Kidney capillary endothelial cell (primary cell): ENCODE data around the gene ANAPC15.

Experiments used
- DNase-seq: peaks from one replicate; pipeline ENCODE4 v3.0.0-alpha.2; 2018; ENCODE audit warnings: low spot score

The ANAPC15 gene

DNA sequence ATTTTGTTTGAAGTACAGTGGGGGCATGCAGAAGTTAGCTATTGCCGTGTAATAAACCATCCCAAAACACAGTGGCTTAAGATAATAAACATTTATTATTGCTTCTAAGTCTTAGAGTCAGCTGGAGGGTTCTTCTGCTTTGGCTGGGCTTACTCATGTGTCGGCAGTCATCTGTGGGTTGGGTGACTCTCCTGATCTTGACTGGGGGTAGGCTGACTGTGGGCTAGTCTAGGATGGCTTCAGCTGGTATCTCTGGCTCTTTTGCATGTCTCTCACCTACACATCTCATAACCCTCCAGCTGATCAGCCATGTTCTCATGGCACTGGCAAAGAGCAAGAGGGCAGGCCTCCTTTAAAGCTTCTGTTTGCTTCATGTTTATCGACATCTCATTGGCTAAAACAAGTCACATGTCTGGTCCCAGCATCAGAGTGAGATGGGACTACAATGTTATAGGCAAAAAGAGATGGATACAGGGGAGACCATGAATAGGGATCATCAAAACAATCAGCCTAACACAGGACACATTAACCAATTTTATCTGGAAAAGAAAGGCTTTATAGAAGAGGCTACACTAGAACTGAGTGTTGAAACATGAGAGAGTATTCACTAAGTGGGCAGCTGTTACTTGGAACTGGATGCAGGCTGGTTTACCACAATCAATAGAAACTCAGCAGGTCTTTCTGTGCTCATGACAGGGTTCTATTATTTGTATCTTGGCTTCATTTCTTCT is 26.7 kb downstream of the ANAPC15 start:
- no peak for DNase-seq

DNA sequence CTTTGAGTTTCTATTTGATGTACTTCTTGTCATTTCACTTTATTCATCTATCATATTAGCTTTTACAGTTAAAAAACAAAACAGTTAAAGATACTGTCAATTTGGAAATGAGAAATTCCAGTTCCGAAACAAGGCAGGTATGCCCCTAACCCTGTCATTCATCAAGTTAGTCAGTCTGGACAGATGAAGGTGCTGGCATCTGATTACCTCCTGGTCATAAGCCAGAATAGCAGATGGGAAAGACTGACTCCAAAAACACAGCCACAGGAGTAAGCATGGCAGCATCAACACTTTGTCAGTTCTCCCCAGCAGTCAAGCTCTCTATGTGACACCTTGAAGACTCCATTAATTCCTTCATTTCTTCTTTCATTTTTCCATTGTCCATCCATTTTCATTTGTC is 27.5 kb downstream of the ANAPC15 start:
- no peak for DNase-seq

DNA sequence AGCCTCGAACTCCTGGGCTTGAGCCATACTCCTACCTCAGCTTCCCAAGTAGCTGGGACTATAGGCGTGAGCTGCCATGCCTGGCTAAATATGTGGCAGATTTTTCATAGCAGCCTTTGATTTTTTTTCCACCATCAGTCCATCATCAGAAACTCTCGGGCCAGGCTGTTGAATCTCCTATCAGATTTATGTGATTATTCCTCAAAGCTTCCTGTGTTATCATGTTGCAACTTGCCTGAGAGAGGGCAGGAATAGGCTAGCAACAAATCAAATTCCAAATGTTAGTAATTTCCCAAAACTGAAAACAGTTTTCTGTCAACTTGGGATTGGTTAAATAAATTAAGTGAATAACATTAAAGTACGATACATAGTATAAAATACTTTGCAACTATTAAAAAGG is 28.4 kb downstream of the ANAPC15 start:
- no peak for DNase-seq

GRCh38 chr11:72083414-72083813 is 29.1 kb downstream of the ANAPC15 start:
- no peak for DNase-seq

DNA sequence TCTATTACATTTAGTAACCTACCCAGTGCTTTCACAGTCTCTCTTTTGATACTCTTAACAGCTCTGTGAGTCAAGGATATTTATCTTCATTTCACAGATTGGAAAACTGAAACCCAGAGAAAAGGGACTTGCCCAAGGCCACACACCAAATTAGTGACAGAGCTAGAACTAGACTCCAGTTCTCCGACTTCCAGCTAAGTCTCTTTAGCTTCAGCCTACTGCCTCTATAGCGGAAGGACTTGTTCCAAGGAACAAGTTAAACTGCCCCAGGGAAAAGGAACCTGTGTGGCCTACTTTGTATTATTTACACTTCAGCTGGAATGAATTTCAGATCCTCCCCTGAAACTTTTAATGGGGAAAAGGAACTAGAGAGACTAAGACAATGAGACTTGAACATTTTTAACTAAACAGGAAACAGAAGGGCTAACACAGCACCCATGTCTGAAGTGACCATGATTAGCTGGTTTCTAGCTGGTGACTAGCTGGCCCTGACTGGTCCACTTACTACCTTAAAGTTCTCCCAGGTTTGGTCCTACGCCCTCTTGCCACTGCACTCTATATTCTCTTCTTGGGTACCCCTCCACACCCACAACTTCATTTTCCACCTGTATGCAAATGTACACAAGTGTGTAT is 30.6 kb downstream of the ANAPC15 start:
- no peak for DNase-seq

DNA sequence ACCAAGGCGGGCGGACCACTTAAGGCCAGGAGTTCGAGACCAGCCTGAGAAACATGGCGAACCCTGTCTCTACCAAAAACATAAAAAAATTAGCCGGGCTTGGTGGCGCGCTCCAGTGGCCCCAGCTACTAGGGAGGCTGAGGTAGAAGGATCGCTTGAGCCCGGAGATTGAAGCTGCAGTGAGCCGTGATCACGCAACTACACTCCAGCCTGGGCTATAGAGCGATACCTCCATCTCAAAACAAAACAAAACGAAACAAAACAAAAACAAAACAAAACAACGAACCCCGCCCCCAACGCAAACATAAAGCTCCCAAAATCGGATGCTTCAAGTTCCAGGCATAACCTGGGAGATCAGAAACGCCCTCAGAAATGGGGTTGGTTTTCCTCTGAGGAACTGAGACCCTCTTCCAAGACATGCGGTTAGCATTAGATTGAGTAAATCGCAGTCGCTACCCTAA is 31.3 kb downstream of the ANAPC15 start:
- DNase-seq, result no peak

- peak; percentile 99 for DNase-seq
Measured at GRCh38 chr11:72080326-72081183, 31.9 kb downstream of the ANAPC15 start, which contains the start of the genes LRRC51 and NUMA1. LRRC51 (plus strand) TSS chr11:72080850; CDS start chr11:72089084, 8,234 bp downstream. NUMA1 (minus strand) TSS chr11:72080542; CDS start chr11:72035943, 44,599 bp downstream.

GRCh38 chr11:72079819-72080325 is 32.6 kb downstream of the ANAPC15 start:
- no peak for DNase-seq

GRCh38 chr11:72078477-72078876 is 34.0 kb downstream of the ANAPC15 start:
- no peak for DNase-seq

GRCh38 chr11:72075756-72076155 is 36.7 kb downstream of the ANAPC15 start:
- DNase-seq, result no peak

DNA sequence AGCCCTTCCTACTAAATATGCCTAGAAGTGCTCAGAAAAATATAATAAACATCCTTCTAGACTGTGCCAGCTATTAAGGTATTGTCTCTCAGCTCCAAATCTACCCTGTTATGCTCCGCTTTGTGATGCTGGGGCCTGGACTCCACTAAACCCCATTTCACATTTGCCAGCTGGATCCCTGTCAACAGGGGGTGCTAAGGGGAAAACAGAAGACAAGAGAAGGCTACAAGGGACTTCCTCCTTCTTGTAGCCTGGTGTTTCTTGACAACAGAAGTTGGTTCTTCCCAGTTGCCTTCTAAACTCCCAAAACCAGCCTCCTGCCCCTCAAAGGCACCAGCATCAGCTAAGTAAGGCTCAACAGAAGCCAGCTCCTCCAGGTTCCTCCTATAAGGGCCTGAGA is 37.4 kb downstream of the ANAPC15 start:
- DNase-seq, result no peak

DNA sequence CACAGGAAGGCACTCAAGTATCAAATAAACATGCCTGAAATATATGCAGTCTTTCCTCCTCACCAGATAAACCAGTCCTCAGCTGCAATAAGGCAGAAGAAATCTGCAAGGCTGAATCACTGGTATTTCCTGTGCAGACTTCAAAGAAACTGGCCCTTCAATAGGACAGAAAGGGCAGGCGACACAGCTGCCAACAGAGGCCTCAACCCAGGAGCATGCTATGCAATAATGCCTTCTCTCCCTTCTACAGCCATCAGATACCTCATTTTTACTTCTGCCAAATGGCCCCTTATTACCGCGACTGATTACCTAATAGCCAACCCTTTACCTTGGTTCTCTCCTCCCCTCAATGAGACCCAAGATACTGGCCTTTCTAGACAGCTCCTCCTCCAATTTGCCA is 40.1 kb downstream of the ANAPC15 start:
- DNase-seq, result peak; percentile 93

DNA sequence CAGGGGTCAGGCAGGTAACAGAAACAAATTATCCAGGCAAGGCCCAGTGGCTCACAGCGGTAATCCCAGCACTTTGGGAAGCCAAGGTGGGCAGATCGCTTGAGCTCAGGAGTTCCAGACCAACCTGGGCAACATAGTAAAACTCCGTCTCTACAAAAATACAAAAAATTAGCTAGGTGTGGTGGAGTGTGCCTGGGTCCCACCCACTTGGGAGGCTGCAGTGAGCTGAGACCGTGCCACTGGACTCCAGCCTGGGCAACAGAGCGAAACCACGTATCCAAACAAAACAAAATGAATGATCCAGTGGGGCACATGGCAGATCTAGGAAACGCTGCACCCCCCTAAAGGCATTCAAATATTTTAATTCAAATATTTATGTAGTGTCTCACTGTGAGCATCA is 42.0 kb downstream of the ANAPC15 start:
- no peak for DNase-seq

DNA sequence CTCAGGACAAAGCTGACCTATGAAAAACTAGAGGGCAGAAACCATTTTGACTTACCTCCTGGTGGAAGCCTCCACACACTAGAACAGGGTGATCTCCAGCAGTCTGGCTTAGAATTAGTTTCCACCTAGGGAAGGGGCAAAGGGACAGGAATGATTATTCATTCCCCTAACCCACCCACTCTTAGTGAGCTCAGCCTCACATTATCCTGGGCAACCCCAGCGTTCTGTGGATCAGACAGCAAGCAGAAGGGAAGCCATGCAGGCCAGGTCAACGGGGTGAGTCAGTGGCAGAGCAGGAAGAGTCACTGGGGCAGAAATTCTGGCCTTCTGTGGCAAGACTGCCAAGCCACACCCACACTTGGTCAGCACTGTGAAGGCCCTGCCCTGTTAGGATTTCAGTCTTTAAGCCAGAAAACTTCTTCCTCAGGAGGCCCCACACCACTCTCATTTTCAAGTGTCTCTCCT is 42.7 kb downstream of the ANAPC15 start:
- DNase-seq, result peak; percentile 95

DNA sequence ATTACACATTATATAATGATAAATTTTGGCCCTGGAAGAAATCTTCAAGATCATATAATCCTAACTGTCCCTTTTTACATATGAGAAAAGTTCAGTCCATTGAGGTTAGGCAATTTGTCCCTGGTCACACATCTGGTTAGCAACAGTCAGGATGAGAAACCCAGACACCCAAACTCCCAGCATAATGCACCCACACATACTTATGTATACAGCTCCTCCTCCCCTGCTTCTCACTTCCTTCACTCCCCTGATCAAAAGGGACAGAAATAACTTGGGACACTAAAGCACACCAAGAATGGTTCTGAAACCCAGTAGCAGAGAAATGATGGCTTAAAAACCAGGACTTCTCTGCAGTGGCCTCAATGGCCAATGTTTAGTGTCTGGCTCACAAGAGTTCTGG is 43.3 kb downstream of the ANAPC15 start:
- DNase-seq, result no peak

DNA sequence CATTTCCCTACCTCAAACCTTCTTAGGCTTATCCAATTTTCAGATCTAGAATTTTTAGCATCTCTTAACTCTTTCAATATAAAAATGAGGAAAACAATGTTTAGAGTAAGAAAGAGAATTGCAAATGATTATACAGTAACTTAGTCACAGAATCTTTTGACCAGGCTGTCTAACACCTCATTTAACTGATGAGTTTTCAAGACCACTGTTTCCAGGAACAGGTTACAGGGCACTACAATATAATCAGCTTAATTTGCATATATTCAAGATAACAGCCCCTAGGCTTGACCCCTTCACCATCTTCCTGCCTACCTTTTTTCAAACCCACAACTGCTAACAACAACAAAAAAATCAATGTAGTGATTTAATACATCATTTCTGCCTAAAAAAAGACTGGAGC is 44.8 kb downstream of the ANAPC15 start:
- DNase-seq, result no peak

DNA sequence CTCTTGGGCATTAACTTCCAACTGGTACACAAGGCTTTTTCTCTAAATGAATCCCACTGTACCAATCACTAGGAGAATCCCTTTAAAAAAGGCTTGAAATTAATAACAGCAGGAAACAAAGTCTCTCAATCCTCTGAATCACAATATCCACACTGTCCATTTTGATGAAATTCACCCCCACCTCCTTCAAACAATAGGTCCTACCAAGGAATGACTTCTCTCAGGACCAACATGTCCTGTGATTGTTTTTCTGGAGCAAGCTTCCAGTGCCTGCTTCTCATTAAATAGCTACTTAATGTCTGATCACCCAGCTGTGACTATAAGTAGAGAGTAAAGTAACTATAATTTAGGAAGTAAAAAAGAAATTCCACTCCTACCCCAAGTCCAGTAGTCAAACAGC is 45.2 kb downstream of the ANAPC15 start:
- DNase-seq, result peak; percentile 66

- no peak for DNase-seq
Measured at GRCh38 chr11:72066855-72067254, 45.6 kb downstream of the ANAPC15 start.

GRCh38 chr11:72061739-72062396 is 50.6 kb downstream of the ANAPC15 start:
- DNase-seq, result no peak
